GM12878 (cell line): ENCODE measurements around the gene TMEM79. TPM values are rescaled to one million over a fixed set of nuclear protein-coding genes. Genes with fewer than 3 reads are reported as not detected.

Experiments
- BHLHE40 ChIP-seq, 2 experiments: fragments of 450-650 bp in 1 of 2; IDR thresholded peaks; 2 replicates each; pipeline ENCODE4 v1.6.1; 2011 to 2017; ENCODE audit warnings: low read depth in 2 of 2, borderline replicate concordance in 1 of 2, improper control_type of control experiment in 1 of 2, low read length in 1 of 2, mild to moderate bottlenecking in 1 of 2
- DPF2 ChIP-seq: fragments of 450-650 bp; IDR thresholded peaks from 2 replicates; pipeline ENCODE4 v1.6.1; 2017; ENCODE audit warnings: mild to moderate bottlenecking
- GATAD2B ChIP-seq: fragments of 450-650 bp; conservative IDR thresholded peaks from 2 replicates; pipeline ENCODE4 v1.6.1; 2017; ENCODE audit warnings: low read depth, mild to moderate bottlenecking, moderate library complexity
- HDGF ChIP-seq: fragments of 450-650 bp; IDR thresholded peaks from 2 replicates; pipeline ENCODE4 v1.6.1; 2016; ENCODE audit warnings: antibody characterized with exemption
- KDM1A ChIP-seq: fragments of 200-600 bp; sonication (generic); IDR thresholded peaks from 2 replicates; pipeline ENCODE4 v1.6.1; 2016; ENCODE audit warnings: borderline replicate concordance
- MTA2 ChIP-seq: fragments of 450-650 bp; IDR thresholded peaks from 2 replicates; pipeline ENCODE4 v1.6.1; 2016; ENCODE audit warnings: low read depth, mild to moderate bottlenecking, moderate library complexity
- MYB ChIP-seq: fragments of 150-350 bp; IDR thresholded peaks from 2 replicates; pipeline ENCODE4 v1.6.1; 2014; ENCODE audit warnings: mild to moderate bottlenecking, low read depth, low read length, borderline replicate concordance
- MYC ChIP-seq: IDR thresholded peaks from 2 replicates; pipeline ENCODE4 v1.6.1; 2011; ENCODE audit warnings: mild to moderate bottlenecking, low read length, moderate library complexity, inconsistent platforms; ENCODE audit not compliant: insufficient read depth, insufficient replicate concordance, insufficient read length, severe bottlenecking
- NR2C2 ChIP-seq: IDR thresholded peaks from 2 replicates; pipeline ENCODE4 v1.6.1; 2011; ENCODE audit warnings: borderline replicate concordance, low read depth; ENCODE audit not compliant: control insufficient read depth, insufficient read length
- PML ChIP-seq: IDR thresholded peaks from 2 replicates; pipeline ENCODE4 v1.6.1; 2012; ENCODE audit warnings: low read length, inconsistent platforms
- POLR2AphosphoS5 ChIP-seq: IDR thresholded peaks from 2 replicates; pipeline ENCODE4 v1.6.1; 2011; ENCODE audit warnings: mild to moderate bottlenecking, low read length, inconsistent platforms
- RUNX3 ChIP-seq: IDR thresholded peaks from 2 replicates; pipeline ENCODE4 v1.6.1; 2012; ENCODE audit warnings: low read length, inconsistent platforms
- SIX5 ChIP-seq: IDR thresholded peaks from 2 replicates; pipeline ENCODE4 v1.6.1; 2011; ENCODE audit warnings: mild to moderate bottlenecking, low read depth, low read length, moderate library complexity; ENCODE audit not compliant: severe bottlenecking
- SMAD1 ChIP-seq: fragments of 450-650 bp; IDR thresholded peaks from 2 replicates; pipeline ENCODE4 v1.6.1; 2018; ENCODE audit warnings: mild to moderate bottlenecking, low read depth; ENCODE audit not compliant: partially characterized antibody
- SUPT20H ChIP-seq: IDR thresholded peaks from 2 replicates; pipeline ENCODE4 v1.6.1; 2011; ENCODE audit warnings: low read depth, mild to moderate bottlenecking, low read length, moderate library complexity, borderline replicate concordance; ENCODE audit not compliant: control insufficient read depth
- TCF12 ChIP-seq: IDR thresholded peaks from 2 replicates; pipeline ENCODE4 v1.6.1; 2011; ENCODE audit warnings: low read depth, mild to moderate bottlenecking, low read length
- ZNF384 ChIP-seq: IDR thresholded peaks from 2 replicates; pipeline ENCODE4 v1.6.1; 2012; ENCODE audit warnings: low read depth, mild to moderate bottlenecking, low read length, improper control_type of control experiment, borderline replicate concordance
- polyA plus RNA-seq, 11 experiments: library from polyadenylated mRNA; depleted of rRNA in 4 of 11; unstranded in 6 of 11; stranded (reverse) in 5 of 11; fragments of >200 nt; fragmentation: Nextera tagmentation in 4 of 11; fragmentation: Illumina TruSeq in 1 of 11; extraction: Ambion mirVana in 4 of 11; extraction: Trizol in 1 of 11; gene quantifications; 1 replicate in 1 of 11; 2 replicates in 10 of 11; pipeline versions ENCODE4 v1.2.1 to v1.2.3, GENCODE V29; 2011 to 2016; ENCODE audit warnings: inconsistent platforms in 2 of 11, missing spikeins in 2 of 11, low read depth in 1 of 11
- total RNA-seq, 4 experiments: library from RNA; depleted of rRNA in 3 of 4; stranded (reverse); fragments of >200 nt in 3 of 4; fragmentation: Illumina TruSeq in 1 of 4; extraction: Trizol in 1 of 4; gene quantifications; 2 replicates each; pipeline versions ENCODE4 v1.2.1 to v1.2.3, GENCODE V29; 2013 to 2021
- TF ChIP-seq, protein P1 (sequence below): IDR thresholded peaks from 2 replicates; pipeline ENCODE4 v1.6.1; 2011; ENCODE audit warnings: borderline replicate concordance, low read depth, mild to moderate bottlenecking, moderate library complexity, mixed read lengths, low read length; ENCODE audit not compliant: insufficient read depth; ENCODE audit errors: extremely low read length
- TF ChIP-seq, protein P2 (sequence below): fragments of 450-650 bp; formaldehyde crosslinking; IDR thresholded peaks from 2 replicates; pipeline ENCODE4 v1.4.0; 2022; ENCODE audit warnings: mild to moderate bottlenecking, moderate library complexity
- TF ChIP-seq, protein P3 (sequence below): fragments of 450-650 bp; IDR thresholded peaks from 2 replicates; pipeline ENCODE4 v1.6.1; 2017; ENCODE audit warnings: mild to moderate bottlenecking, moderate library complexity

TMEM79 gene
- total and polyA plus RNA-seq, 10 of the 15 experiments (the other 5 are each of a cell fraction or from before 2014, with no cell fraction given): 0.47 to 5.2 (median 3.8) TPM

DNA sequence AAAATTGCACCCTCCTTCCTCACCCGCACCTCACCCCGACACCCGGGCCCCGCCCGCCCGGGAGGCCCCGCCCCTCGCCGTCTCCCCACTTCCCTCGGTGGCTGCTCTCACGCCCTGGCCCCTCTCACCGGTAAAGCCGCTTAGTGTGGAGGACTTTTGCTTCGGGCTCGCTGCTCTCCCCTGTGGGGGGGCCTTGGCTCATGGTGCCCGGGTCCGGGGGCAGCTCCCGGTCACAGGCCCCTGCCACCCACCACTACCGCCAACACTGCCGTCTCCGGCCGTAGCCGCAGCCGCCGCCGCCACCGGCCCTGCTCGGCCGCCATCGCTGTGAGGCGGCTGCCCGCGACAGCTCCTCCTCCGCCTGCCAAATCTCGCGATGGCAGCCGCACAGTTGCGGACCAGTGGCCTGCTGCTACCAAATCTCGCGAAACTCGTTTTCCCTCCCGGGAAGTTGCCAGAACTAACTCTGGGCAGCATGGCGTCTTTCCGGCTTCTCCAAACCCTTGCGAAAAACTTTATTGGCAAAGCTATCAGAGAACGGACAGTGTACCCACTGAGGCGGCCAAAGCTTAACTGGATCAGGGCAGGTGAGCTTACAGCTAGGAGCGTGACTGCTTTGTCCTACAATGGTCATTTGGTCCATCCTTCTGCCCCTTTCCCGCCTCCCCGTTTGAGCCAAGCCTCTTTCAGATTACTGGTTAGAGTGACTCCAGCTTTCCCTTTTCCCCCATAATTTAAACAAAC lies 1.5 kb upstream of the TMEM79 start, which contains the start of gene SMG5 (continued):
- TF ChIP-seq, protein P1, sequence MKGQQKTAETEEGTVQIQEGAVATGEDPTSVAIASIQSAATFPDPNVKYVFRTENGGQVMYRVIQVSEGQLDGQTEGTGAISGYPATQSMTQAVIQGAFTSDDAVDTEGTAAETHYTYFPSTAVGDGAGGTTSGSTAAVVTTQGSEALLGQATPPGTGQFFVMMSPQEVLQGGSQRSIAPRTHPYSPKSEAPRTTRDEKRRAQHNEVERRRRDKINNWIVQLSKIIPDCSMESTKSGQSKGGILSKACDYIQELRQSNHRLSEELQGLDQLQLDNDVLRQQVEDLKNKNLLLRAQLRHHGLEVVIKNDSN: no peak
- TF ChIP-seq SIX5 (peak; percentile 86), SMAD1 (no peak), NR2C2 (no peak), MTA2 (no peak), MYB (0 out of 2 replicates have a peak, but pooled peaks have one; percentile 43), BHLHE40 (IDR thresholded peaks at IDR 0.05; ENCODE audit: borderline replicate concordance in 1 of 2, low read depth in 2 of 2, low read length in 1 of 2) (peak; percentile 22 to 61; a peak in 2 of 4 replicates), POLR2AphosphoS5 (peak; percentile 96), ZNF384 (peak; percentile 57), KDM1A (no peak), MYC (peak; percentile 59), HDGF (0 out of 2 replicates have a peak, but pooled peaks have one; percentile 9), PML (peak; percentile 97), RUNX3 (peak; percentile 79), GATAD2B (peak; percentile 51; the same call in 1 of the 2 replicates), SUPT20H (no peak), DPF2 (no peak), TCF12 (peak; percentile 74; the same call in 1 of the 2 replicates)
- TF ChIP-seq, protein P2, sequence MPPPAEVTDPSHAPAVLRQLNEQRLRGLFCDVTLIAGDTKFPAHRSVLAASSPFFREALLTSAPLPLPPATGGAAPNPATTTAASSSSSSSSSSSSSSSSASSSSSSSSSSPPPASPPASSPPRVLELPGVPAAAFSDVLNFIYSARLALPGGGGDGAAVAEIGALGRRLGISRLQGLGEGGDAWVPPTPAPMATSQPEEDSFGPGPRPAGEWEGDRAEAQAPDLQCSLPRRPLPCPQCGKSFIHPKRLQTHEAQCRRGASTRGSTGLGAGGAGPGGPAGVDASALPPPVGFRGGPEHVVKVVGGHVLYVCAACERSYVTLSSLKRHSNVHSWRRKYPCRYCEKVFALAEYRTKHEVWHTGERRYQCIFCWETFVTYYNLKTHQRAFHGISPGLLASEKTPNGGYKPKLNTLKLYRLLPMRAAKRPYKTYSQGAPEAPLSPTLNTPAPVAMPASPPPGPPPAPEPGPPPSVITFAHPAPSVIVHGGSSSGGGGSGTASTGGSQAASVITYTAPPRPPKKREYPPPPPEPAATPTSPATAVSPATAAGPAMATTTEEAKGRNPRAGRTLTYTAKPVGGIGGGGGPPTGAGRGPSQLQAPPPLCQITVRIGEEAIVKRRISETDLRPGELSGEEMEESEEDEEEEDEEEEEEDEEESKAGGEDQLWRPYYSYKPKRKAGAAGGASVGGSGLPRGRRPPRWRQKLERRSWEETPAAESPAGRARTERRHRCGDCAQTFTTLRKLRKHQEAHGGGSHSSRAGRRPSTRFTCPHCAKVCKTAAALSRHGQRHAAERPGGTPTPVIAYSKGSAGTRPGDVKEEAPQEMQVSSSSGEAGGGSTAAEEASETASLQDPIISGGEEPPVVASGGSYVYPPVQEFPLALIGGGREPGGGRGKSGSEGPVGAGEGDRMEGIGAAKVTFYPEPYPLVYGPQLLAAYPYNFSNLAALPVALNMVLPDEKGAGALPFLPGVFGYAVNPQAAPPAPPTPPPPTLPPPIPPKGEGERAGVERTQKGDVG: no peak
- TF ChIP-seq, protein P3, sequence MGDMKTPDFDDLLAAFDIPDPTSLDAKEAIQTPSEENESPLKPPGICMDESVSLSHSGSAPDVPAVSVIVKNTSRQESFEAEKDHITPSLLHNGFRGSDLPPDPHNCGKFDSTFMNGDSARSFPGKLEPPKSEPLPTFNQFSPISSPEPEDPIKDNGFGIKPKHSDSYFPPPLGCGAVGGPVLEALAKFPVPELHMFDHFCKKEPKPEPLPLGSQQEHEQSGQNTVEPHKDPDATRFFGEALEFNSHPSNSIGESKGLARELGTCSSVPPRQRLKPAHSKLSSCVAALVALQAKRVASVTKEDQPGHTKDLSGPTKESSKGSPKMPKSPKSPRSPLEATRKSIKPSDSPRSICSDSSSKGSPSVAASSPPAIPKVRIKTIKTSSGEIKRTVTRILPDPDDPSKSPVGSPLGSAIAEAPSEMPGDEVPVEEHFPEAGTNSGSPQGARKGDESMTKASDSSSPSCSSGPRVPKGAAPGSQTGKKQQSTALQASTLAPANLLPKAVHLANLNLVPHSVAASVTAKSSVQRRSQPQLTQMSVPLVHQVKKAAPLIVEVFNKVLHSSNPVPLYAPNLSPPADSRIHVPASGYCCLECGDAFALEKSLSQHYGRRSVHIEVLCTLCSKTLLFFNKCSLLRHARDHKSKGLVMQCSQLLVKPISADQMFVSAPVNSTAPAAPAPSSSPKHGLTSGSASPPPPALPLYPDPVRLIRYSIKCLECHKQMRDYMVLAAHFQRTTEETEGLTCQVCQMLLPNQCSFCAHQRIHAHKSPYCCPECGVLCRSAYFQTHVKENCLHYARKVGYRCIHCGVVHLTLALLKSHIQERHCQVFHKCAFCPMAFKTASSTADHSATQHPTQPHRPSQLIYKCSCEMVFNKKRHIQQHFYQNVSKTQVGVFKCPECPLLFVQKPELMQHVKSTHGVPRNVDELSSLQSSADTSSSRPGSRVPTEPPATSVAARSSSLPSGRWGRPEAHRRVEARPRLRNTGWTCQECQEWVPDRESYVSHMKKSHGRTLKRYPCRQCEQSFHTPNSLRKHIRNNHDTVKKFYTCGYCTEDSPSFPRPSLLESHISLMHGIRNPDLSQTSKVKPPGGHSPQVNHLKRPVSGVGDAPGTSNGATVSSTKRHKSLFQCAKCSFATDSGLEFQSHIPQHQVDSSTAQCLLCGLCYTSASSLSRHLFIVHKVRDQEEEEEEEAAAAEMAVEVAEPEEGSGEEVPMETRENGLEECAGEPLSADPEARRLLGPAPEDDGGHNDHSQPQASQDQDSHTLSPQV: no peak
